H1 (cell line): ENCODE results near the gene SMCHD1. TPM values are rescaled to one million over a fixed set of nuclear protein-coding genes. Genes with fewer than 3 reads are reported as not detected.

Source experiments
- CTCF ChIA-PET: fragments of 300-600 bp; sonication (Branson Sonifier 250); formaldehyde crosslinking; loops from one replicate; lab custom pipeline; 2021; ENCODE audit not compliant: partially characterized antibody; lab: Charles Lee
- POLR2A ChIA-PET: fragments of 300-600 bp; sonication (Branson Sonifier 250); formaldehyde crosslinking; loops from one replicate; lab custom pipeline; 2021; ENCODE audit warnings: inconsistent platforms; ENCODE audit not compliant: partially characterized antibody; lab: Charles Lee
- DNase-seq, 2 experiments: peaks; one replicate each; pipeline versions ENCODE4 v3.0.0 to v3.0.0-alpha.2; 2010 to 2022; ENCODE audit warnings: low spot score in 2 of 2, low read depth in 1 of 2, mixed read lengths in 1 of 2
- FAIRE-seq: peaks from 2 replicates; lab custom pipeline; 2011; peaks lifted over from hg19 to GRCh38; lab: Jason Lieb, UNC
- H2AFZ ChIP-seq: 2 replicates; pipeline ENCODE4 v1.8.1; 2012; ENCODE audit warnings: low read length, inconsistent platforms
- H2AK5ac ChIP-seq: 2 replicates; pipeline ENCODE4 v1.6.1; 2013; ENCODE audit warnings: low read depth, low read length
- H2BK120ac ChIP-seq: replicated peaks from 2 replicates; pipeline ENCODE3; 2013; ENCODE audit warnings: low read depth, low read length, inconsistent platforms
- H2BK12ac ChIP-seq: 2 replicates; pipeline ENCODE4 v1.6.1; 2013; ENCODE audit warnings: low read depth, low read length
- H2BK15ac ChIP-seq: 2 replicates; pipeline ENCODE4 v1.6.1; 2013; ENCODE audit warnings: low read length
- H2BK20ac ChIP-seq: 2 replicates; pipeline ENCODE4 v1.6.1; 2013; ENCODE audit warnings: low read length
- H2BK5ac ChIP-seq: 2 replicates; pipeline ENCODE4 v1.6.1; 2013; ENCODE audit warnings: low read depth, low read length
- H3K14ac ChIP-seq: 2 replicates; pipeline ENCODE4 v1.6.1; 2013; ENCODE audit warnings: inconsistent platforms; ENCODE audit not compliant: insufficient read length
- H3K18ac ChIP-seq: 2 replicates; pipeline ENCODE4 v1.6.1; 2013; ENCODE audit warnings: low read length; ENCODE audit errors: extremely low read depth
- H3K23ac ChIP-seq: 2 replicates; pipeline ENCODE4 v1.6.1; 2013; ENCODE audit warnings: inconsistent platforms; ENCODE audit not compliant: insufficient read length
- H3K23me2 ChIP-seq: 2 replicates; pipeline ENCODE4 v1.6.1; 2013; ENCODE audit warnings: low read depth, low read length
- H3K27ac ChIP-seq: 2 replicates; pipeline ENCODE4 v1.6.1; 2011; ENCODE audit warnings: low read depth, low read length, inconsistent platforms
- H3K27me3 ChIP-seq, 4 experiments: replicated peaks in 1 of 4; 1 replicate in 1 of 4; 2 replicates in 3 of 4; pipeline versions ENCODE4 v1.6.1 to v1.8.1; 2011 to 2013; ENCODE audit warnings: low read length in 3 of 4, mild to moderate bottlenecking in 3 of 4, inconsistent platforms in 2 of 4, mixed read lengths in 2 of 4, moderate library complexity in 1 of 4; ENCODE audit not compliant: control insufficient read depth in 3 of 4, insufficient read depth in 3 of 4; ENCODE audit errors: extremely low read depth in 1 of 4
- H3K36me3 ChIP-seq, 4 experiments: 2 replicates each; pipeline versions ENCODE4 v1.6.1 to v1.8.1; 2011 to 2013; ENCODE audit warnings: mild to moderate bottlenecking in 4 of 4, low read length in 3 of 4, moderate library complexity in 2 of 4, control low read depth in 1 of 4, inconsistent platforms in 1 of 4; ENCODE audit not compliant: insufficient read depth in 4 of 4, control insufficient read depth in 2 of 4
- H3K4ac ChIP-seq: replicated peaks from 2 replicates; pipeline ENCODE3; 2013; ENCODE audit warnings: low read length, low read depth, mixed read lengths, inconsistent platforms; ENCODE audit not compliant: insufficient read length
- H3K4me1 ChIP-seq, 4 experiments: replicated peaks in 1 of 4; 1 replicate in 1 of 4; 2 replicates in 3 of 4; pipeline versions ENCODE4 v1.6.1 to v1.8.1; 2011 to 2013; ENCODE audit warnings: low read length in 3 of 4, inconsistent platforms in 2 of 4, mixed read lengths in 1 of 4; ENCODE audit not compliant: insufficient read depth in 4 of 4, control insufficient read depth in 3 of 4
- H3K4me2 ChIP-seq, 2 experiments: 2 replicates each; pipeline versions ENCODE4 v1.6.1 to v1.8.1; 2011 to 2013; ENCODE audit warnings: low read depth in 2 of 2, low read length in 2 of 2, control low read depth in 1 of 2, inconsistent platforms in 1 of 2, mild to moderate bottlenecking in 1 of 2; ENCODE audit not compliant: insufficient read depth in 1 of 2
- H3K4me3 ChIP-seq, 4 experiments: fragments of 200-600, 300-600 bp in 1 of 4; sonication (generic), shearing (Covaris generic), sonication (Bioruptor Twin) in 1 of 4; 2 replicates each; pipeline versions ENCODE4 v1.5.1 to v1.8.1; 2011 to 2016; ENCODE audit warnings: low read length in 4 of 4, low read depth in 3 of 4, control low read depth in 2 of 4, inconsistent platforms in 2 of 4, mild to moderate bottlenecking in 2 of 4, mixed read lengths in 1 of 4, moderate library complexity in 1 of 4; ENCODE audit not compliant: insufficient read depth in 2 of 4; ENCODE audit errors: extremely low read depth in 1 of 4
- H3K56ac ChIP-seq: replicated peaks from 2 replicates; pipeline ENCODE3; 2013; ENCODE audit warnings: low read depth, mild to moderate bottlenecking, mixed read lengths, low read length, inconsistent platforms; ENCODE audit not compliant: insufficient read length
- H3K79me1 ChIP-seq: 2 replicates; pipeline ENCODE4 v1.6.1; 2013; ENCODE audit warnings: low read depth, low read length, control low read depth
- H3K79me2 ChIP-seq, 2 experiments: 2 replicates each; pipeline versions ENCODE4 v1.6.1 to v1.8.1; 2012 to 2013; ENCODE audit warnings: low read length in 2 of 2, mild to moderate bottlenecking in 2 of 2, inconsistent platforms in 1 of 2; ENCODE audit not compliant: insufficient read depth in 2 of 2, control insufficient read depth in 1 of 2
- H3K9ac ChIP-seq, 4 experiments: replicated peaks in 1 of 4; 1 replicate in 1 of 4; 2 replicates in 3 of 4; pipeline versions ENCODE4 v1.6.1 to v1.8.1; 2011 to 2013; ENCODE audit warnings: low read depth in 3 of 4, low read length in 3 of 4, control low read depth in 2 of 4, mild to moderate bottlenecking in 2 of 4, moderate library complexity in 2 of 4, inconsistent platforms in 1 of 4; ENCODE audit errors: extremely low read depth in 1 of 4
- H3K9me3 ChIP-seq, 2 experiments: 2 replicates each; pipeline versions ENCODE4 v1.6.1 to v1.8.1; 2012 to 2013; ENCODE audit warnings: mild to moderate bottlenecking in 2 of 2, moderate library complexity in 2 of 2, control low read depth in 1 of 2, inconsistent platforms in 1 of 2, low read depth in 1 of 2, low read length in 1 of 2, mixed read lengths in 1 of 2; ENCODE audit not compliant: insufficient read depth in 2 of 2
- H4K20me1 ChIP-seq, 2 experiments: replicated peaks in 1 of 2; 2 replicates each; pipeline versions ENCODE3 to v1.8.1; 2011 to 2013; ENCODE audit warnings: inconsistent platforms in 2 of 2, low read length in 2 of 2, mild to moderate bottlenecking in 1 of 2; ENCODE audit not compliant: insufficient read depth in 2 of 2, control insufficient read depth in 1 of 2
- H4K5ac ChIP-seq: 2 replicates; pipeline ENCODE4 v1.6.1; 2013; ENCODE audit warnings: low read length, low read depth, mixed read lengths, inconsistent platforms; ENCODE audit not compliant: insufficient read length
- H4K8ac ChIP-seq: 2 replicates; pipeline ENCODE4 v1.8.0; 2013; ENCODE audit warnings: mild to moderate bottlenecking, moderate library complexity, low read length, inconsistent platforms; ENCODE audit not compliant: insufficient read depth; ENCODE audit errors: extremely low read depth
- H4K91ac ChIP-seq: replicated peaks from 2 replicates; pipeline ENCODE3; 2013; ENCODE audit warnings: low read length, mixed read lengths, inconsistent platforms; ENCODE audit not compliant: insufficient read length
- ATF3 ChIP-seq: IDR thresholded peaks from 2 replicates; pipeline ENCODE4 v1.6.1; 2011; ENCODE audit warnings: low read depth, mild to moderate bottlenecking, low read length; ENCODE audit not compliant: insufficient read depth
- CEBPB ChIP-seq: IDR thresholded peaks from 2 replicates; pipeline ENCODE4 v1.6.1; 2012; ENCODE audit warnings: low read depth, low read length
- CTCF ChIP-seq, 3 experiments: IDR thresholded peaks; 1 replicate in 2 of 3; 2 replicates in 1 of 3; pipeline versions ENCODE4 v1.5.1 to v1.6.1; 2011; ENCODE audit warnings: low read length in 3 of 3, mild to moderate bottlenecking in 3 of 3, inconsistent platforms in 2 of 3, low read depth in 1 of 3, moderate library complexity in 1 of 3; ENCODE audit not compliant: insufficient read depth in 1 of 3; ENCODE audit errors: control extremely low read depth in 1 of 3
- EGR1 ChIP-seq: IDR thresholded peaks from 2 replicates; pipeline ENCODE4 v1.6.1; 2011; ENCODE audit warnings: low read depth, low read length, borderline replicate concordance
- EP300 ChIP-seq, 2 experiments: IDR thresholded peaks; 1 replicate in 1 of 2; 2 replicates in 1 of 2; pipeline ENCODE4 v1.6.1; 2011 to 2012; ENCODE audit warnings: low read depth in 2 of 2, low read length in 2 of 2, mild to moderate bottlenecking in 2 of 2, borderline replicate concordance in 1 of 2, inconsistent platforms in 1 of 2, moderate library complexity in 1 of 2
- JUND ChIP-seq: IDR thresholded peaks from 2 replicates; pipeline ENCODE4 v1.6.1; 2011; ENCODE audit warnings: mild to moderate bottlenecking, improper control_type of control experiment, low read length
- POU5F1 ChIP-seq: IDR thresholded peaks from 2 replicates; pipeline ENCODE4 v1.6.1; 2011; ENCODE audit warnings: low read depth, mild to moderate bottlenecking, low read length, moderate library complexity
- RBBP5 ChIP-seq: IDR thresholded peaks from 2 replicates; pipeline ENCODE4 v1.7.1; 2012; ENCODE audit warnings: low read depth, mild to moderate bottlenecking, inconsistent platforms, low read length, moderate library complexity, borderline replicate concordance
- RFX5 ChIP-seq: IDR thresholded peaks from 2 replicates; pipeline ENCODE4 v1.6.1; 2011; ENCODE audit warnings: low read depth, low read length, improper control_type of control experiment, borderline replicate concordance
- SP1 ChIP-seq: IDR thresholded peaks from 2 replicates; pipeline ENCODE4 v1.6.1; 2011; ENCODE audit warnings: low read depth, low read length
- TAF7 ChIP-seq: optimal IDR thresholded peaks from 2 replicates; pipeline ENCODE3; 2011; ENCODE audit warnings: low read depth, mild to moderate bottlenecking, inconsistent platforms, low read length, moderate library complexity, borderline replicate concordance
- WGBS, 2 experiments: shearing (Covaris generic) in 1 of 2; methylation state at CpG; one replicate each; pipeline versions ENCODE4 v1.1.6 to v1.1.7; 2013 to 2015; ENCODE audit warnings: low lambda C conversion rate in 2 of 2, mixed read lengths in 2 of 2, inconsistent platforms in 1 of 2, low coverage in 1 of 2, missing lambda C conversion rate in 1 of 2; ENCODE audit not compliant: insufficient replicate concordance in 2 of 2, insufficient coverage in 1 of 2, insufficient read length in 1 of 2; ENCODE audit errors: extremely low coverage in 1 of 2, missing lambda C conversion rate in 1 of 2; 5-methylcytosine and 5-hydroxymethylcytosine counted together
- polyA plus RNA-seq, 7 experiments: library from polyadenylated mRNA; depleted of rRNA in 3 of 7; stranded (reverse) in 5 of 7; unstranded in 2 of 7; fragments of >200 nt in 5 of 7; fragments of 200-250 nt in 2 of 7; gene quantifications; 1 replicate in 5 of 7; 2 replicates in 1 of 7; 4 replicates in 1 of 7; pipeline versions ENCODE4 v1.2.1 to v1.2.3, GENCODE V29; 2011 to 2013; ENCODE audit warnings: missing spikeins in 2 of 7, mixed read lengths in 2 of 7
- total RNA-seq: library from RNA; stranded (reverse); fragmentation: NEBNext Ultra II Directional; extraction: Animal tissue kit (Norgen Biotek cat#: 25700); gene quantifications from 2 replicates; pipeline ENCODE4 v1.2.1, GENCODE V29; 2021

Gene SMCHD1
- total and polyA plus RNA-seq, 2 of the 8 experiments (the other 6 are each of a cell fraction or from before 2014, with no cell fraction given), result 9.3 to 32.0 TPM

DNA sequence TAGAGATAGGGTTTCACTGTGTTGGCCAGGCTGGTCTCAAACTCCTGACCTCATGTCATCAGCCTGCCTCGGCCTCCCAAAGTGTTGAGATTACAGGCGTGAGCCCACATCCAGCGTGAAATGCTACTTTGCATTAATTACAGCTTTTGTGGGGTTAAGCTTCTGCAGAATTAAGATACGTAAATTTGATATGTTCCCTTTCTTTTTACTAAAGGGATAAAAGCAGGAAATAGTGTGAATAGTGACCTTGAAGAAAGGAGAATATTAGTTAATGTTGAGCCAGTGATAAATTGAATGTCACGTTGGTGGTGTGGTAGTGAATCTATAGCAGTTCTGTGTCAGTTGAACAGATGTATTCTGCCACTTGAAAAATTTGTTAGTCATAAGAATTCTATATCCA lies 16.9 kb downstream of the SMCHD1 start:
- Histone ChIP-seq H2BK5ac (no peak overlapping the region), H3K56ac (no peak overlapping the region), H2BK120ac (no peak overlapping the region), H3K27me3 (peaks cover 0 to 1% (median 0%) of the 10 kb centered on the region in 4 experiments; a peak in 1 of 7 replicates), H2AFZ (no peak overlapping the region), H3K23ac (no peak overlapping the region), H4K5ac (no peak overlapping the region), H3K4me2 (no peak overlapping the region), H2BK12ac (no peak overlapping the region), H2BK20ac (no peak overlapping the region), H3K4me3 (no peak overlapping the region), H3K4ac (no peak overlapping the region), H3K18ac (no peak overlapping the region), H3K4me1 (no peaks in the 10 kb centered on the region), H4K91ac (no peak overlapping the region), H3K9me3 (no peaks in the 10 kb centered on the region), H4K8ac (no peak overlapping the region), H3K36me3 (peaks cover 2 to 60% (median 14%) of the 10 kb centered on the region in 4 experiments; a peak in 5 of 8 replicates), H3K27ac (no peak overlapping the region), H3K14ac (no peak overlapping the region), H3K79me2 (no peaks in the 10 kb centered on the region), H3K79me1 (no peaks in the 10 kb centered on the region), H3K23me2 (no peaks in the 10 kb centered on the region), H2AK5ac (no peak overlapping the region), H2BK15ac (no peak overlapping the region), H4K20me1 (peaks cover 0 to 3% of the 10 kb centered on the region in 2 experiments), H3K9ac (no peak overlapping the region)
- DNase-seq (no peak), FAIRE-seq (no peak)
- POLR2A ChIA-PET, result interaction anchor here (1.0 kb wide), 1 partner anchor 16 kb away, joined by 3 read pairs; no protein-coding TSS in a partner anchor
- 92% methylated on average over 5 of the region's 5 CpGs; no CpG with 5 or more reads in 1 of the 2 experiments for WGBS, 2 experiments
- CTCF ChIA-PET, result no interaction called here
- TF ChIP-seq RFX5, result no peak
- TF ChIP-seq ATF3, result no peak
- no peak for TF ChIP-seq SP1
- no peak for TF ChIP-seq POU5F1
- no peak for TF ChIP-seq JUND
- TF ChIP-seq CEBPB, result no peak
- TF ChIP-seq EGR1, result no peak
- no peak for TF ChIP-seq TAF7
- TF ChIP-seq RBBP5, result no peak
- no peak for TF ChIP-seq CTCF (IDR thresholded peaks at IDR 0.05; ENCODE audit: control extremely low read depth in 1 of 3, insufficient read depth in 1 of 3, low read depth in 1 of 3, low read length in 3 of 3)
- no peak for TF ChIP-seq EP300 (IDR thresholded peaks at IDR 0.05; ENCODE audit: borderline replicate concordance in 1 of 2, low read depth in 2 of 2, low read length in 2 of 2)
